GM23338 (cell line): ENCODE data around the gene DISP3. TPM values are rescaled to one million over a fixed set of nuclear protein-coding genes. Genes with fewer than 3 reads are reported as not detected.

Experiments used
- ATAC-seq: fragments of 200-7000 bp; cut with Tn5 transposase; 3 replicates; pipeline ENCODE4 v1.9.1; 2020
- DNase-seq: peaks from one replicate; pipeline ENCODE4 v3.0.0-alpha.2; 2015; ENCODE audit warnings: low spot score
- H2AFZ ChIP-seq: fragments of 200-600 bp; sonication (generic); 2 replicates; pipeline ENCODE4 v1.8.0; 2016; ENCODE audit warnings: antibody characterized with exemption, mild to moderate bottlenecking, moderate library complexity
- H3F3A ChIP-seq: fragments of 200-600 bp; sonication (generic); replicated peaks from 2 replicates; pipeline ENCODE4 v1.8.0; 2017; ENCODE audit warnings: antibody characterized with exemption, mixed run types, low read depth
- H3K27ac ChIP-seq: fragments of 200-600 bp; sonication (generic); 2 replicates; pipeline ENCODE4 v1.6.1; 2016; ENCODE audit warnings: low read depth
- H3K27me3 ChIP-seq: fragments of 200-600 bp; sonication (generic); 2 replicates; pipeline ENCODE4 v1.8.0; 2016; ENCODE audit warnings: mild to moderate bottlenecking, mixed run types, moderate library complexity; ENCODE audit not compliant: insufficient read depth
- H3K36me3 ChIP-seq: fragments of 200-600 bp; sonication (generic); 2 replicates; pipeline ENCODE4 v1.8.0; 2016; ENCODE audit warnings: mild to moderate bottlenecking; ENCODE audit not compliant: insufficient read depth
- H3K4me1 ChIP-seq: fragments of 200-600 bp; sonication (generic); 2 replicates; pipeline ENCODE4 v1.8.0; 2016; ENCODE audit warnings: mild to moderate bottlenecking, moderate library complexity; ENCODE audit not compliant: insufficient read depth
- H3K4me2 ChIP-seq: fragments of 200-600 bp; sonication (generic); 2 replicates; pipeline ENCODE4 v1.7.1; 2017; ENCODE audit warnings: mixed run types
- H3K4me3 ChIP-seq: fragments of 200-600 bp; sonication (generic); 2 replicates; pipeline ENCODE4 v1.6.1; 2016; ENCODE audit warnings: mixed run types
- H3K79me2 ChIP-seq: fragments of 200-600 bp; sonication (generic); replicated peaks from 2 replicates; pipeline ENCODE4 v1.8.0; 2017; ENCODE audit warnings: mild to moderate bottlenecking; ENCODE audit not compliant: insufficient read depth
- H3K9me2 ChIP-seq: fragments of 200-600 bp; sonication (generic); 2 replicates; pipeline ENCODE4 v1.8.0; 2017; ENCODE audit not compliant: insufficient read depth
- H4K20me1 ChIP-seq: fragments of 200-600 bp; sonication (generic); replicated peaks from 2 replicates; pipeline ENCODE4 v1.8.0; 2017; ENCODE audit warnings: mild to moderate bottlenecking; ENCODE audit not compliant: insufficient read depth
- H3K27ac Mint-ChIP-seq: 2 replicates; pipeline ENCODE4 v1.8.0; 2020; ENCODE audit warnings: inconsistent platforms, mild to moderate bottlenecking, moderate library complexity, mixed read lengths
- H3K27me3 Mint-ChIP-seq: 3 replicates; pipeline ENCODE4 v1.8.0; 2022; ENCODE audit warnings: low read depth, mild to moderate bottlenecking, moderate library complexity, mixed read lengths, inconsistent platforms; ENCODE audit not compliant: insufficient read depth, poor library complexity
- H3K36me3 Mint-ChIP-seq: 3 replicates; pipeline ENCODE4 v1.8.0; 2021; ENCODE audit warnings: low read depth, mild to moderate bottlenecking, inconsistent platforms, moderate library complexity, mixed read lengths
- H3K4me1 Mint-ChIP-seq: 3 replicates; pipeline ENCODE4 v1.8.0; 2020; ENCODE audit warnings: mild to moderate bottlenecking, inconsistent platforms, mixed read lengths
- H3K4me3 Mint-ChIP-seq: 3 replicates; pipeline ENCODE4 v1.8.0; 2021; ENCODE audit warnings: moderate library complexity, mild to moderate bottlenecking, inconsistent platforms, mixed read lengths
- H3K9me3 Mint-ChIP-seq: 3 replicates; pipeline ENCODE4 v1.8.0; 2020; ENCODE audit warnings: moderate library complexity, mild to moderate bottlenecking, inconsistent platforms, mixed read lengths
- CREB1 ChIP-seq: fragments of 250-450 bp; sonication (Bioruptor Pico); IDR thresholded peaks from 2 replicates; pipeline ENCODE4 v1.5.0; 2020; ENCODE audit warnings: low read depth, mild to moderate bottlenecking, moderate library complexity
- CTCF ChIP-seq, 2 experiments: fragments of 200-600 bp in 1 of 2; sonication (generic) in 1 of 2; conservative IDR thresholded peaks; 2 replicates each; pipeline versions ENCODE4 v1.5.1 to v1.6.1; 2016 to 2017; ENCODE audit warnings: antibody characterized with exemption in 2 of 2, low read depth in 2 of 2, mild to moderate bottlenecking in 2 of 2, moderate library complexity in 1 of 2
- ETS1 ChIP-seq: IDR thresholded peaks from 2 replicates; pipeline ENCODE4 v1.6.1; 2016; ENCODE audit warnings: antibody characterized with exemption
- EZH2 ChIP-seq: fragments of 200-600 bp; sonication (generic); IDR thresholded peaks from one replicate; pipeline ENCODE4 v1.8.0; 2017; ENCODE audit warnings: antibody characterized with exemption, mild to moderate bottlenecking, low read depth; ENCODE audit not compliant: unreplicated experiment
- EZH2phosphoT487 ChIP-seq: fragments of 200-600 bp; sonication (generic); IDR thresholded peaks from one replicate; pipeline ENCODE4 v1.8.1; 2018; ENCODE audit warnings: antibody characterized with exemption; ENCODE audit not compliant: unreplicated experiment
- JUNB ChIP-seq: IDR thresholded peaks from one replicate; pipeline ENCODE4 v1.6.1; 2016; ENCODE audit warnings: antibody characterized with exemption; ENCODE audit not compliant: unreplicated experiment
- NANOG ChIP-seq: IDR thresholded peaks from 2 replicates; pipeline ENCODE4 v1.6.1; 2016; ENCODE audit warnings: antibody characterized with exemption, borderline replicate concordance
- POLR2AphosphoS5 ChIP-seq: IDR thresholded peaks from 2 replicates; pipeline ENCODE4 v1.6.1; 2016; ENCODE audit warnings: antibody characterized with exemption, low read depth
- REST ChIP-seq: IDR thresholded peaks from one replicate; pipeline ENCODE4 v1.6.1; 2018; ENCODE audit warnings: antibody characterized with exemption; ENCODE audit not compliant: unreplicated experiment
- STAT1 ChIP-seq: IDR thresholded peaks from one replicate; pipeline ENCODE4 v1.6.1; 2016; ENCODE audit warnings: antibody characterized with exemption; ENCODE audit not compliant: unreplicated experiment
- ZNF114 ChIP-seq: fragments of 250-450 bp; sonication (Bioruptor Pico); IDR thresholded peaks from 2 replicates; pipeline ENCODE4 v1.5.0; 2020; ENCODE audit warnings: mild to moderate bottlenecking, moderate library complexity
- ZNF331 ChIP-seq: fragments of 250-450 bp; sonication (Bioruptor Pico); IDR thresholded peaks from 2 replicates; pipeline ENCODE4 v1.5.0; 2020; ENCODE audit warnings: low read depth, mild to moderate bottlenecking, moderate library complexity
- ZNF462 ChIP-seq: fragments of 250-450 bp; sonication (Bioruptor Pico); IDR thresholded peaks from 2 replicates; pipeline ENCODE4 v1.5.0; 2020; ENCODE audit warnings: mild to moderate bottlenecking, moderate library complexity
- polyA plus RNA-seq: library from polyadenylated mRNA; unstranded; fragments of >200 nt; fragmentation: Nextera tagmentation; extraction: Ambion mirVana; gene quantifications from 2 replicates; pipeline ENCODE4 v1.2.1, GENCODE V29; 2016
- total RNA-seq: library from RNA; depleted of rRNA; stranded (reverse); fragments of >200 nt; shearing (Covaris generic); gene quantifications from 2 replicates; pipeline ENCODE4 v1.2.3, GENCODE V29; 2014

DISP3 gene
- total and polyA plus RNA-seq, 2 experiments from 2014 or later: 3.2 to 11.1 TPM

- ATAC-seq: no peak
- Mint-ChIP-seq H3K36me3 (no peaks in the 10 kb centered on the region; the same call in 2 of the 3 replicates), H3K4me1 (peaks cover 14% of the 10 kb centered on the region), H3K27me3 (peaks cover 13% of the 10 kb centered on the region), H3K4me3 (no peak overlapping the region), H3K9me3 (no peaks in the 10 kb centered on the region), H3K27ac (no peak overlapping the region)
- H3K4me2 ChIP-seq: no peak overlapping the region
- no peaks in the 10 kb centered on the region for H3K27me3 ChIP-seq
- H3K9me2 ChIP-seq: no peaks in the 10 kb centered on the region
- no peaks in the 10 kb centered on the region for H3F3A ChIP-seq
- H3K4me1 ChIP-seq: no peaks in the 10 kb centered on the region; the same call in 1 of the 2 replicates
- H3K27ac ChIP-seq: no peak overlapping the region
- H2AFZ ChIP-seq: no peak overlapping the region
- no peak for TF ChIP-seq EZH2phosphoT487
- TF ChIP-seq REST: no peak
- TF ChIP-seq ZNF462 (CRISPR knock-in tag): no peak
- no peak for TF ChIP-seq STAT1
- TF ChIP-seq ZNF114 (CRISPR knock-in tag): no peak
- TF ChIP-seq NANOG: no peak
- TF ChIP-seq EZH2: no peak
- no peak for TF ChIP-seq ZNF331 (CRISPR knock-in tag)
- no peak for TF ChIP-seq POLR2AphosphoS5
- no peak for TF ChIP-seq CREB1
- no peak for TF ChIP-seq CTCF (conservative IDR thresholded peaks at IDR 0.05; ENCODE audit: low read depth in 2 of 2)
- TF ChIP-seq JUNB: no peak
- no peak for TF ChIP-seq ETS1
- H3K36me3 ChIP-seq: no peaks in the 10 kb centered on the region
- no peaks in the 10 kb centered on the region for H4K20me1 ChIP-seq
- no peaks in the 10 kb centered on the region for H3K79me2 ChIP-seq
- H3K4me3 ChIP-seq: no peak overlapping the region
- no peak for DNase-seq
Observed at GRCh38 chr1:11537854-11538591, 59.1 kb downstream of the DISP3 start.
